HepG2 (cell line): ENCODE measurements around the gene RNU2-63P. TPM values are rescaled to one million over a fixed set of nuclear protein-coding genes. Genes with fewer than 3 reads are reported as not detected.
"Not testable (repeated sequence)": the region's sequence is repeated elsewhere in the genome, so short reads cannot be mapped to it uniquely, and the experiment has no call there.

ENCODE experiments used
- ATAC-seq: fragments of 200-7000 bp; cut with Tn5 transposase; 3 replicates; pipeline ENCODE4 v1.9.1; 2020; ENCODE audit warnings: mild to moderate bottlenecking, moderate library complexity
- BruUV-seq: library from RNA; stranded (reverse); fragments of 400-500 nt; replicated peaks from 2 replicates; lab custom pipeline; 2021; lab: Mats Ljungman, UMichigan
- CTCF ChIA-PET: fragments of 300-600 bp; formaldehyde crosslinking; extraction: SDS; loops from one replicate; lab custom pipeline; 2021; ENCODE audit warnings: low total read pairs, inconsistent platforms, low intra/inter-chr PET ratio; lab: Yijun Ruan, JAX
- POLR2A ChIA-PET: fragments of 350-600 bp; sonication (Branson Sonifier 250); formaldehyde crosslinking; loops from one replicate; lab custom pipeline; 2020; ENCODE audit warnings: antibody characterized with exemption, inconsistent platforms; lab: Yijun Ruan, JAX
- DNase-seq: peaks from one replicate; pipeline ENCODE4 v3.0.0-alpha.2; 2015; ENCODE audit warnings: low spot score
- FAIRE-seq: peaks from 3 replicates; lab custom pipeline; 2011; peaks lifted over from hg19 to GRCh38; lab: Jason Lieb, UNC
- H2AFZ ChIP-seq: one replicate; pipeline ENCODE4 v1.6.1; 2011; ENCODE audit warnings: low read length, inconsistent platforms
- H3K27ac ChIP-seq: fragments of 300-600 bp; 3 replicates; pipeline ENCODE4 v1.8.0; 2011; ENCODE audit warnings: mixed run types, mild to moderate bottlenecking, mixed read lengths, low read length, inconsistent platforms; ENCODE audit not compliant: insufficient read depth; ENCODE audit errors: extremely low read length
- H3K27me3 ChIP-seq, 2 experiments: fragments of 200-600 bp in 1 of 2; 2 replicates in 1 of 2; 3 replicates in 1 of 2; pipeline versions ENCODE4 v1.6.0 to v1.8.0; 2011; ENCODE audit warnings: low read length in 2 of 2, mild to moderate bottlenecking in 2 of 2, moderate library complexity in 2 of 2, inconsistent platforms in 1 of 2; ENCODE audit not compliant: insufficient read depth in 2 of 2, control insufficient read depth in 1 of 2
- H3K36me3 ChIP-seq, 2 experiments: fragments of 200-600 bp in 1 of 2; replicated peaks in 1 of 2; 2 replicates in 1 of 2; 3 replicates in 1 of 2; pipeline versions ENCODE4 v1.5.1 to v1.8.0; 2011; ENCODE audit warnings: low read length in 2 of 2, inconsistent platforms in 1 of 2; ENCODE audit not compliant: insufficient read depth in 2 of 2, control insufficient read depth in 1 of 2
- H3K4me1 ChIP-seq: 2 replicates; pipeline ENCODE4 v1.5.1; 2012; ENCODE audit warnings: low read length, inconsistent platforms; ENCODE audit not compliant: insufficient read depth
- H3K4me2 ChIP-seq: 2 replicates; pipeline ENCODE4 v1.6.0; 2011; ENCODE audit warnings: low read depth, low read length, inconsistent platforms
- H3K4me3 ChIP-seq, 3 experiments: fragments of 200-600 bp in 1 of 3; sonication (generic), shearing (Covaris generic) in 1 of 3; replicated peaks in 1 of 3; 2 replicates each; pipeline ENCODE4 v1.5.1; 2011 to 2016; ENCODE audit warnings: low read length in 3 of 3, inconsistent platforms in 2 of 3, low read depth in 2 of 3, mild to moderate bottlenecking in 2 of 3, control low read depth in 1 of 3, mixed read lengths in 1 of 3; ENCODE audit not compliant: insufficient read depth in 1 of 3
- H3K79me2 ChIP-seq: one replicate; pipeline ENCODE4 v1.6.1; 2011; ENCODE audit warnings: low read length, inconsistent platforms; ENCODE audit not compliant: insufficient read depth
- H3K9ac ChIP-seq: 2 replicates; pipeline ENCODE4 v1.6.0; 2011; ENCODE audit warnings: mild to moderate bottlenecking, low read depth, low read length, inconsistent platforms; ENCODE audit not compliant: insufficient read depth
- H3K9me3 ChIP-seq: 2 replicates; pipeline ENCODE4 v1.5.1; 2012; ENCODE audit warnings: mild to moderate bottlenecking, low read length
- H4K20me1 ChIP-seq: 2 replicates; pipeline ENCODE4 v1.6.0; 2011; ENCODE audit warnings: inconsistent platforms, mild to moderate bottlenecking, low read length, moderate library complexity; ENCODE audit not compliant: insufficient read depth
- DMTF1 ChIP-seq: sonication (generic); formaldehyde crosslinking; IDR thresholded peaks from 2 replicates; pipeline ENCODE4 v1.4.0; 2020; ENCODE audit warnings: mild to moderate bottlenecking, missing genetic modification reagents
- FOSL1 ChIP-seq: sonication (generic); formaldehyde crosslinking; IDR thresholded peaks from 2 replicates; pipeline ENCODE4 v1.9.0; 2021; ENCODE audit warnings: missing genetic modification reagents, borderline replicate concordance
- HDAC6 ChIP-seq: fragments of 200-600 bp; sonication (generic); IDR thresholded peaks from 2 replicates; pipeline ENCODE4 v1.7.0; 2017; ENCODE audit warnings: mild to moderate bottlenecking, antibody characterized with exemption, low read length, low read depth
- KLF13 ChIP-seq: sonication (generic); formaldehyde crosslinking; IDR thresholded peaks from 2 replicates; pipeline ENCODE4 v1.4.0; 2020; ENCODE audit warnings: mild to moderate bottlenecking, missing genetic modification reagents
- MTERF4 ChIP-seq: sonication (generic); formaldehyde crosslinking; IDR thresholded peaks from 2 replicates; pipeline ENCODE4 v1.8.0; 2023; ENCODE audit warnings: mild to moderate bottlenecking, missing genetic modification reagents
- THAP11 ChIP-seq: IDR thresholded peaks from 2 replicates; pipeline ENCODE4 v1.6.1; 2016; ENCODE audit warnings: missing biosample characterization, missing genetic modification reagents
- ZNF251 ChIP-seq: sonication (generic); formaldehyde crosslinking; IDR thresholded peaks from 2 replicates; pipeline ENCODE4 v1.9.0; 2021; ENCODE audit warnings: mild to moderate bottlenecking, missing genetic modification reagents
- ZNF574 ChIP-seq: sonication (generic); formaldehyde crosslinking; IDR thresholded peaks from 2 replicates; pipeline ENCODE4 v1.4.0; 2020; ENCODE audit warnings: missing genetic modification reagents
- WGBS: methylation state at CpG from one replicate; pipeline ENCODE4 v1.1.6; 2017; ENCODE audit warnings: low lambda C conversion rate; 5-methylcytosine and 5-hydroxymethylcytosine counted together
- in situ Hi-C: cut with HindIII; loops from 2 replicates; pipeline ENCODE4 v1.10.0; 2017; ENCODE audit warnings: low pct_unique_long_range_greater_than_20kb; ENCODE audit not compliant: extremely low pct_ligation_motif_present
- intact Hi-C: fragments of 100-400 bp; cut with micrococcal nuclease; formaldehyde crosslinking; loops from one replicate; pipeline ENCODE4 v1.10.0; 2022; ENCODE audit not compliant: unreplicated experiment
- polyA plus RNA-seq, 8 experiments: library from polyadenylated mRNA; depleted of rRNA in 3 of 8; stranded (reverse) in 7 of 8; unstranded in 1 of 8; fragments of >200 nt; fragmentation: Illumina TruSeq in 4 of 8; extraction: Trizol in 4 of 8; gene quantifications; 2 replicates each; pipeline versions ENCODE4 v1.2.1 to v1.2.3, GENCODE V29; 2011 to 2016; ENCODE audit warnings: low read depth in 4 of 8, missing spikeins in 1 of 8, mixed read lengths in 1 of 8; ENCODE audit not compliant: insufficient read depth in 1 of 8
- total RNA-seq, 5 experiments: library from RNA; depleted of rRNA; stranded (reverse); fragments of >200 nt; fragmentation: Illumina TruSeq; extraction: Trizol; gene quantifications; 2 replicates each; pipeline ENCODE4 v1.2.3, GENCODE V29; 2016; ENCODE audit warnings: low read depth in 1 of 5

Gene RNU2-63P
- total and polyA plus RNA-seq, 2 of the 13 experiments (the other 11 are each of a cell fraction or from before 2014, with no cell fraction given), result 6.8 TPM; not detected in 1

- FAIRE-seq, result no peak
- 35% methylated on average over 1 of the region's 1 CpG for whole genome bisulfite sequencing
- Histone ChIP-seq H3K27ac (no peak overlapping the region), H3K9ac (no peak overlapping the region), H3K27me3 (peaks cover 0 to 1% of the 10 kb centered on the region in 2 experiments; a peak in 1 of 5 replicates), H3K79me2 (no peaks in the 10 kb centered on the region), H3K4me3 (no peak overlapping the region), H3K4me2 (no peak overlapping the region), H3K9me3 (no peaks in the 10 kb centered on the region), H2AFZ (no peak overlapping the region), H3K36me3 (no peaks in the 10 kb centered on the region), H4K20me1 (no peaks in the 10 kb centered on the region), H3K4me1 (no peaks in the 10 kb centered on the region)
- in situ Hi-C loops (no loop called here), intact Hi-C loops (no loop called here)
- no peak for DNase-seq
- CTCF ChIA-PET, result no interaction called here
- POLR2A ChIA-PET, result no interaction called here
- TF ChIP-seq THAP11 (CRISPR knock-in tag) (no peak), FOSL1 (CRISPR knock-in tag) (no peak), ZNF574 (CRISPR knock-in tag) (no peak), KLF13 (CRISPR knock-in tag) (no peak), MTERF4 (CRISPR knock-in tag) (no peak), HDAC6 (no peak), DMTF1 (CRISPR knock-in tag) (no peak), ZNF251 (CRISPR knock-in tag) (no peak)
- no peak for ATAC-seq
- BruUV-seq, result no TSS peak
Measured at GRCh38 chr2:87995756-87996155, 20.6 kb downstream of the RNU2-63P start.

GRCh38 chr2:87994304-87994850 lies 22.0 kb downstream of the RNU2-63P start:
- H3K4me3 ChIP-seq, H3K4me2 ChIP-seq, H3K27me3 ChIP-seq, H3K79me2 ChIP-seq, H2AFZ ChIP-seq, H3K27ac ChIP-seq, DNase-seq, H3K9ac ChIP-seq, CTCF ChIA-PET, POLR2A ChIA-PET, intact Hi-C loops, FAIRE-seq, in situ Hi-C loops, H3K9me3 ChIP-seq, H4K20me1 ChIP-seq, BruUV-seq, H3K36me3 ChIP-seq, ATAC-seq, H3K4me1 ChIP-seq: not testable (repeated sequence)
- WGBS, result 26% methylated on average over 7 of the region's 7 CpGs
